NCI-H2196 treated with DMSO at 0.1 percent for 48 hours (cell line): Measurements from ENCODE around the gene GNG8.

Experiments used
- DNase-seq: peaks from one replicate; lab custom pipeline; 2025; ENCODE audit not compliant: unreplicated experiment; lab: John Stamatoyannopoulos, UW

GNG8 gene

GRCh38 chr19:46603752-46604231, 32.2 kb downstream of the GNG8 start:
- no peak for DNase-seq

- DNase-seq, result no peak
These were observed 32.8 kb downstream of the GNG8 start for GRCh38 chr19:46603195-46603637.

GRCh38 chr19:46602392-46603194, 33.4 kb downstream of the GNG8 start:
- no peak for DNase-seq

- DNase-seq, result no peak
These were observed 34.4 kb downstream of the GNG8 start, which contains the start of gene CALM3 for GRCh38 chr19:46601318-46602224. Gene CALM3, plus strand, starts transcription at chr19:46601330. Its CDS starts 105 bp downstream, at chr19:46601435.

GRCh38 chr19:46600384-46601317, 35.4 kb downstream of the GNG8 start:
- peak; percentile 97 for DNase-seq

- no peak for DNase-seq
These were observed 36.2 kb downstream of the GNG8 start for GRCh38 chr19:46599716-46600373.

GRCh38 chr19:46598372-46598917, 37.6 kb downstream of the GNG8 start:
- DNase-seq, result no peak

- DNase-seq, result no peak
These were observed 40.0 kb downstream of the GNG8 start for GRCh38 chr19:46596008-46596407.

GRCh38 chr19:46591870-46592269, 44.1 kb downstream of the GNG8 start:
- no peak for DNase-seq

GRCh38 chr19:46591254-46591653, 44.7 kb downstream of the GNG8 start:
- no peak for DNase-seq

GRCh38 chr19:46587861-46588260, 48.1 kb downstream of the GNG8 start:
- no peak for DNase-seq

GRCh38 chr19:46586294-46586693, 49.7 kb downstream of the GNG8 start:
- no peak for DNase-seq

GRCh38 chr19:46585539-46585938, 50.5 kb downstream of the GNG8 start:
- no peak for DNase-seq
